HepG2 (cell line): ENCODE measurements around the gene NT5C. TPM values are rescaled to one million over a fixed set of nuclear protein-coding genes. Genes with fewer than 3 reads are reported as not detected.

Source experiments
- ERF ChIP-seq: IDR thresholded peaks from 2 replicates; pipeline ENCODE4 v1.6.1; 2018; ENCODE audit warnings: missing biosample characterization, missing genetic modification reagents
- FOXO4 ChIP-seq: sonication (generic); formaldehyde crosslinking; conservative IDR thresholded peaks from 2 replicates; pipeline ENCODE4 v1.8.1; 2023; ENCODE audit warnings: missing genetic modification reagents
- HMG20A ChIP-seq: IDR thresholded peaks from 2 replicates; pipeline ENCODE4 v1.6.1; 2016; ENCODE audit warnings: borderline replicate concordance
- JDP2 ChIP-seq: sonication (generic); formaldehyde crosslinking; IDR thresholded peaks from 2 replicates; pipeline ENCODE4 v1.8.1; 2022; ENCODE audit warnings: missing genetic modification reagents, borderline replicate concordance
- MEF2D ChIP-seq: sonication (generic); formaldehyde crosslinking; IDR thresholded peaks from 2 replicates; pipeline ENCODE4 v1.5.1; 2020; ENCODE audit warnings: mild to moderate bottlenecking, missing genetic modification reagents
- MTF2 ChIP-seq: sonication (generic); formaldehyde crosslinking; IDR thresholded peaks from 2 replicates; pipeline ENCODE4 v1.5.0; 2020; ENCODE audit warnings: missing genetic modification reagents, borderline replicate concordance
- MZF1 ChIP-seq: sonication (generic); formaldehyde crosslinking; IDR thresholded peaks from 2 replicates; pipeline ENCODE4 v1.8.1; 2023; ENCODE audit warnings: mild to moderate bottlenecking, missing genetic modification reagents, borderline replicate concordance
- PAXIP1 ChIP-seq: sonication (generic); formaldehyde crosslinking; conservative IDR thresholded peaks from 2 replicates; pipeline ENCODE4 v1.4.0; 2020; ENCODE audit warnings: mild to moderate bottlenecking, missing genetic modification reagents, moderate library complexity
- ZBTB7A ChIP-seq: sonication (generic); formaldehyde crosslinking; IDR thresholded peaks from 2 replicates; pipeline ENCODE4 v1.8.0; 2022; ENCODE audit warnings: mild to moderate bottlenecking, missing genetic modification reagents
- ZKSCAN1 ChIP-seq: fragments of 150-350 bp; IDR thresholded peaks from 2 replicates; pipeline ENCODE4 v1.6.1; 2014; ENCODE audit warnings: low read length
- ZNF251 ChIP-seq: sonication (generic); formaldehyde crosslinking; IDR thresholded peaks from 2 replicates; pipeline ENCODE4 v1.9.0; 2021; ENCODE audit warnings: mild to moderate bottlenecking, missing genetic modification reagents
- polyA plus RNA-seq, 8 experiments: library from polyadenylated mRNA; depleted of rRNA in 3 of 8; stranded (reverse) in 7 of 8; unstranded in 1 of 8; fragments of >200 nt; fragmentation: Illumina TruSeq in 4 of 8; extraction: Trizol in 4 of 8; gene quantifications; 2 replicates each; pipeline versions ENCODE4 v1.2.1 to v1.2.3, GENCODE V29; 2011 to 2016; ENCODE audit warnings: low read depth in 4 of 8, missing spikeins in 1 of 8, mixed read lengths in 1 of 8; ENCODE audit not compliant: insufficient read depth in 1 of 8
- total RNA-seq, 5 experiments: library from RNA; depleted of rRNA; stranded (reverse); fragments of >200 nt; fragmentation: Illumina TruSeq; extraction: Trizol; gene quantifications; 2 replicates each; pipeline ENCODE4 v1.2.3, GENCODE V29; 2016; ENCODE audit warnings: low read depth in 1 of 5
- TF ChIP-seq, protein P1 (sequence below): sonication (generic); formaldehyde crosslinking; conservative IDR thresholded peaks from 2 replicates; pipeline ENCODE4 v1.8.0; 2022; ENCODE audit warnings: missing genetic modification reagents
- TF ChIP-seq, protein P2 (sequence below): sonication (generic); IDR thresholded peaks from 2 replicates; pipeline ENCODE4 v1.6.1; 2016; ENCODE audit warnings: low read depth, borderline replicate concordance
- TF ChIP-seq, protein P3 (sequence below): sonication (generic); formaldehyde crosslinking; IDR thresholded peaks from 2 replicates; pipeline ENCODE4 v1.8.0; 2022; ENCODE audit warnings: mild to moderate bottlenecking, missing genetic modification reagents
- TF ChIP-seq, protein P4 (sequence below): sonication (generic); formaldehyde crosslinking; IDR thresholded peaks from 2 replicates; pipeline ENCODE4 v1.5.1; 2020; ENCODE audit warnings: mild to moderate bottlenecking, missing genetic modification reagents, moderate library complexity

Gene NT5C
- total and polyA plus RNA-seq, 2 of the 13 experiments (the other 11 are each of a cell fraction or from before 2014, with no cell fraction given): 42.8 to 48.6 TPM

DNA sequence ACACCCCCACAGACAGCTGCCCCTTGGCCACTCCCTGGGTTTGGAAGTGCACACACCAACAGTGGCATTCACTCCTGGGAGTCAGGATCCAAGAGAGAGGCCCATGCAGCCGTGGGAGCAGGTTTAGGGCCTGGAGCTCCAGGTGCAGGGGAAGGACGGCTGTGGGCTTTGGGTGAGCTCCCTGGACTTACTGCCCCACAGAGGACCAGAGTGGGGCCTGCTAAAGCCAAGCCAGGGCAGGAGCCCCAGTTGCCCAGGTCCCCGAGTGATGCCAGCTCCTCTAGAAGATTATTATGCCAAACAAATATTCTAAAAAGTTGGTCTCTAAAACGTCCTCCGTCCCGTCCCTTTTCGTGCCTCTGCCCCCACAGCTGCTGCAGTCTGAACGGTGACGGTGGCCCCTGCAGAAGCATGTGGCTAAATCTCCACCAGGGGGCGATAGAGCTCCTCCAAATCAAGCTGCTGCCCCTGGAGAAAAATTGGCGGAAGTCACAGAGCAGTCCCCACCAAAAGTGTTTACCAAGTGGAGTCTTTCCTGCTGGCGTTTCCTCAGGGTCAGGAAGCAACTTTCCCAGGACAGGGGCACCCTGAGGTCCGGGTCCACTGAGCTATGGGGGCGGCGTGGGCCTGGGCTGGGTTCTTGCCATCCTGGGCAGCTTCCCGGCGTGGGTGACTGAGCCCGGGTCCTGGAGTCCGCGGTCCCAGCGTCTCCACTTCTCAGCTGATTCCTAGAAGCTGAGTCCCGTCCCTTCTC lies 17.6 kb downstream of the NT5C start (continued):
- peak; percentile 60; the same call in 1 of the 2 replicates for TF ChIP-seq PAXIP1 (CRISPR knock-in tag)
- no peak for TF ChIP-seq ZNF251 (CRISPR knock-in tag)
- no peak for TF ChIP-seq ZKSCAN1
- TF ChIP-seq, protein P1, sequence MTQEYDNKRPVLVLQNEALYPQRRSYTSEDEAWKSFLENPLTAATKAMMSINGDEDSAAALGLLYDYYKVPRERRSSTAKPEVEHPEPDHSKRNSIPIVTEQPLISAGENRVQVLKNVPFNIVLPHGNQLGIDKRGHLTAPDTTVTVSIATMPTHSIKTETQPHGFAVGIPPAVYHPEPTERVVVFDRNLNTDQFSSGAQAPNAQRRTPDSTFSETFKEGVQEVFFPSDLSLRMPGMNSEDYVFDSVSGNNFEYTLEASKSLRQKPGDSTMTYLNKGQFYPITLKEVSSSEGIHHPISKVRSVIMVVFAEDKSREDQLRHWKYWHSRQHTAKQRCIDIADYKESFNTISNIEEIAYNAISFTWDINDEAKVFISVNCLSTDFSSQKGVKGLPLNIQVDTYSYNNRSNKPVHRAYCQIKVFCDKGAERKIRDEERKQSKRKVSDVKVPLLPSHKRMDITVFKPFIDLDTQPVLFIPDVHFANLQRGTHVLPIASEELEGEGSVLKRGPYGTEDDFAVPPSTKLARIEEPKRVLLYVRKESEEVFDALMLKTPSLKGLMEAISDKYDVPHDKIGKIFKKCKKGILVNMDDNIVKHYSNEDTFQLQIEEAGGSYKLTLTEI (CRISPR knock-in tag): no peak
- no peak for TF ChIP-seq FOXO4 (CRISPR knock-in tag)
- TF ChIP-seq HMG20A (CRISPR knock-in tag): no peak
- no peak for TF ChIP-seq ZBTB7A (CRISPR knock-in tag)
- TF ChIP-seq JDP2: no peak
- TF ChIP-seq, protein P2, sequence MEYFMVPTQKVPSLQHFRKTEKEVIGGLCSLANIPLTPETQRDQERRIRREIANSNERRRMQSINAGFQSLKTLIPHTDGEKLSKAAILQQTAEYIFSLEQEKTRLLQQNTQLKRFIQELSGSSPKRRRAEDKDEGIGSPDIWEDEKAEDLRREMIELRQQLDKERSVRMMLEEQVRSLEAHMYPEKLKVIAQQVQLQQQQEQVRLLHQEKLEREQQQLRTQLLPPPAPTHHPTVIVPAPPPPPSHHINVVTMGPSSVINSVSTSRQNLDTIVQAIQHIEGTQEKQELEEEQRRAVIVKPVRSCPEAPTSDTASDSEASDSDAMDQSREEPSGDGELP: peak; percentile 9; the same call in 1 of the 2 replicates
- TF ChIP-seq ERF (CRISPR knock-in tag): peak; percentile 77; the same call in 1 of the 2 replicates
- TF ChIP-seq MEF2D: peak; percentile 49; the same call in 1 of the 2 replicates
- TF ChIP-seq, protein P3, sequence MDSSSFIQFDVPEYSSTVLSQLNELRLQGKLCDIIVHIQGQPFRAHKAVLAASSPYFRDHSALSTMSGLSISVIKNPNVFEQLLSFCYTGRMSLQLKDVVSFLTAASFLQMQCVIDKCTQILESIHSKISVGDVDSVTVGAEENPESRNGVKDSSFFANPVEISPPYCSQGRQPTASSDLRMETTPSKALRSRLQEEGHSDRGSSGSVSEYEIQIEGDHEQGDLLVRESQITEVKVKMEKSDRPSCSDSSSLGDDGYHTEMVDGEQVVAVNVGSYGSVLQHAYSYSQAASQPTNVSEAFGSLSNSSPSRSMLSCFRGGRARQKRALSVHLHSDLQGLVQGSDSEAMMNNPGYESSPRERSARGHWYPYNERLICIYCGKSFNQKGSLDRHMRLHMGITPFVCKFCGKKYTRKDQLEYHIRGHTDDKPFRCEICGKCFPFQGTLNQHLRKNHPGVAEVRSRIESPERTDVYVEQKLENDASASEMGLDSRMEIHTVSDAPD (CRISPR knock-in tag): no peak
- TF ChIP-seq, protein P4, sequence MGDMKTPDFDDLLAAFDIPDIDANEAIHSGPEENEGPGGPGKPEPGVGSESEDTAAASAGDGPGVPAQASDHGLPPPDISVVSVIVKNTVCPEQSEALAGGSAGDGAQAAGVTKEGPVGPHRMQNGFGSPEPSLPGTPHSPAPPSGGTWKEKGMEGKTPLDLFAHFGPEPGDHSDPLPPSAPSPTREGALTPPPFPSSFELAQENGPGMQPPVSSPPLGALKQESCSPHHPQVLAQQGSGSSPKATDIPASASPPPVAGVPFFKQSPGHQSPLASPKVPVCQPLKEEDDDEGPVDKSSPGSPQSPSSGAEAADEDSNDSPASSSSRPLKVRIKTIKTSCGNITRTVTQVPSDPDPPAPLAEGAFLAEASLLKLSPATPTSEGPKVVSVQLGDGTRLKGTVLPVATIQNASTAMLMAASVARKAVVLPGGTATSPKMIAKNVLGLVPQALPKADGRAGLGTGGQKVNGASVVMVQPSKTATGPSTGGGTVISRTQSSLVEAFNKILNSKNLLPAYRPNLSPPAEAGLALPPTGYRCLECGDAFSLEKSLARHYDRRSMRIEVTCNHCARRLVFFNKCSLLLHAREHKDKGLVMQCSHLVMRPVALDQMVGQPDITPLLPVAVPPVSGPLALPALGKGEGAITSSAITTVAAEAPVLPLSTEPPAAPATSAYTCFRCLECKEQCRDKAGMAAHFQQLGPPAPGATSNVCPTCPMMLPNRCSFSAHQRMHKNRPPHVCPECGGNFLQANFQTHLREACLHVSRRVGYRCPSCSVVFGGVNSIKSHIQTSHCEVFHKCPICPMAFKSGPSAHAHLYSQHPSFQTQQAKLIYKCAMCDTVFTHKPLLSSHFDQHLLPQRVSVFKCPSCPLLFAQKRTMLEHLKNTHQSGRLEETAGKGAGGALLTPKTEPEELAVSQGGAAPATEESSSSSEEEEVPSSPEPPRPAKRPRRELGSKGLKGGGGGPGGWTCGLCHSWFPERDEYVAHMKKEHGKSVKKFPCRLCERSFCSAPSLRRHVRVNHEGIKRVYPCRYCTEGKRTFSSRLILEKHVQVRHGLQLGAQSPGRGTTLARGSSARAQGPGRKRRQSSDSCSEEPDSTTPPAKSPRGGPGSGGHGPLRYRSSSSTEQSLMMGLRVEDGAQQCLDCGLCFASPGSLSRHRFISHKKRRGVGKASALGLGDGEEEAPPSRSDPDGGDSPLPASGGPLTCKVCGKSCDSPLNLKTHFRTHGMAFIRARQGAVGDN (CRISPR knock-in tag): peak; percentile 77
- no peak for TF ChIP-seq MTF2 (CRISPR knock-in tag)
- no peak for TF ChIP-seq MZF1 (CRISPR knock-in tag)
